ENCODE data around the gene RNFT1.
A peak's percentile ranks its signal among the peaks of the same experiment; 100 is the strongest.
"Not testable (repeated sequence)": the region's sequence is repeated elsewhere in the genome, so short reads cannot be mapped to it uniquely, and the experiment has no call there.

Gene RNFT1

GRCh38 chr17:59963738-59964481, 630 bp downstream of the RNFT1 start:
- TF ChIP-seq, protein P1, sequence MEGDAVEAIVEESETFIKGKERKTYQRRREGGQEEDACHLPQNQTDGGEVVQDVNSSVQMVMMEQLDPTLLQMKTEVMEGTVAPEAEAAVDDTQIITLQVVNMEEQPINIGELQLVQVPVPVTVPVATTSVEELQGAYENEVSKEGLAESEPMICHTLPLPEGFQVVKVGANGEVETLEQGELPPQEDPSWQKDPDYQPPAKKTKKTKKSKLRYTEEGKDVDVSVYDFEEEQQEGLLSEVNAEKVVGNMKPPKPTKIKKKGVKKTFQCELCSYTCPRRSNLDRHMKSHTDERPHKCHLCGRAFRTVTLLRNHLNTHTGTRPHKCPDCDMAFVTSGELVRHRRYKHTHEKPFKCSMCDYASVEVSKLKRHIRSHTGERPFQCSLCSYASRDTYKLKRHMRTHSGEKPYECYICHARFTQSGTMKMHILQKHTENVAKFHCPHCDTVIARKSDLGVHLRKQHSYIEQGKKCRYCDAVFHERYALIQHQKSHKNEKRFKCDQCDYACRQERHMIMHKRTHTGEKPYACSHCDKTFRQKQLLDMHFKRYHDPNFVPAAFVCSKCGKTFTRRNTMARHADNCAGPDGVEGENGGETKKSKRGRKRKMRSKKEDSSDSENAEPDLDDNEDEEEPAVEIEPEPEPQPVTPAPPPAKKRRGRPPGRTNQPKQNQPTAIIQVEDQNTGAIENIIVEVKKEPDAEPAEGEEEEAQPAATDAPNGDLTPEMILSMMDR (IDR thresholded peaks at IDR 0.05; ENCODE audit: borderline replicate concordance, control extremely low read depth, extremely low read depth, insufficient read depth, missing control alignments): no peak
- DNase-seq (ENCODE audit: low spot score): peak; percentile 58
- in situ Hi-C loops (cut with MboI; ENCODE audit: low sequenced_read_pairs, unreplicated experiment): no loop called here

GRCh38 chr17:59962739-59963318, 1.7 kb downstream of the RNFT1 start:
- in situ Hi-C loops (cut with MboI; ENCODE audit: low sequenced_read_pairs, unreplicated experiment): no loop called here

GRCh38 chr17:59959574-59959973, 5.0 kb downstream of the RNFT1 start:
- DNase-seq (ENCODE audit: low spot score); in situ Hi-C loops (cut with MboI; ENCODE audit: low sequenced_read_pairs, unreplicated experiment): not testable (repeated sequence)

More at GRCh38 chr17:59962739-59963318, 1.7 kb downstream of the RNFT1 start:
- no peak for DNase-seq (ENCODE audit: low spot score)
- TF ChIP-seq, protein P1 (IDR thresholded peaks at IDR 0.05; ENCODE audit: borderline replicate concordance, control extremely low read depth, extremely low read depth, insufficient read depth, missing control alignments): no peak

GRCh38 chr17:59954856-59955255, 9.7 kb downstream of the RNFT1 start:
- no peak for DNase-seq (ENCODE audit: low spot score)
- in situ Hi-C loops (cut with MboI; ENCODE audit: low sequenced_read_pairs, unreplicated experiment): no loop called here
- TF ChIP-seq, protein P1 (IDR thresholded peaks at IDR 0.05; ENCODE audit: borderline replicate concordance, control extremely low read depth, extremely low read depth, insufficient read depth, missing control alignments): no peak

- no peak for DNase-seq (ENCODE audit: low spot score)
- TF ChIP-seq, protein P1 (IDR thresholded peaks at IDR 0.05; ENCODE audit: borderline replicate concordance, control extremely low read depth, extremely low read depth, insufficient read depth, missing control alignments): no peak
- in situ Hi-C loops (cut with MboI; ENCODE audit: low sequenced_read_pairs, unreplicated experiment): no loop called here
Measured at GRCh38 chr17:59950049-59950448, 14.5 kb downstream of the RNFT1 start.

GRCh38 chr17:59947310-59947709, 17.2 kb downstream of the RNFT1 start:
- in situ Hi-C loops (cut with MboI; ENCODE audit: low sequenced_read_pairs, unreplicated experiment); DNase-seq (ENCODE audit: low spot score): not testable (repeated sequence)

DNA sequence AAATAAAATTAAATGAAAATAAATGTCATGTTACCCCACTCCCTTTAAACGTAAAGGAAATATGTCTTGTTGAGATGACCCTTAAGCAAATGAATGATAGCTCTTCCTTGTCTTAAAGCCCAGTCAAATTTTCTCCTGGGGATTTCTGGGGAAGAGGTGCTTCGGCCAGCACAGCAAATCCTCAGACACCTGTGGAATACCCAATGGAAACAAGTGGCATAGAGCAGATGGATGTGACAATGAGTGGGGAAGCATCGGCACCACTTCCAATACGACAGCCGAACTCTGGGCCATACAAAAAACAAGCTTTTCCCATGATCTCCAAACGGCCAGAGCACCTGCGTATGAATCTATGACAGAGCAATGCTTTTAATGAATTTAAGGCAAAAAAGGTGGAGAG, 18.1 kb downstream of the RNFT1 start:
- DNase-seq (ENCODE audit: low spot score): not testable (repeated sequence)

GRCh38 chr17:59941131-59941530, 23.4 kb downstream of the RNFT1 start:
- in situ Hi-C loops (cut with MboI; ENCODE audit: low sequenced_read_pairs, unreplicated experiment): no loop called here
- TF ChIP-seq, protein P1 (IDR thresholded peaks at IDR 0.05; ENCODE audit: borderline replicate concordance, control extremely low read depth, extremely low read depth, insufficient read depth, missing control alignments): no peak
- DNase-seq (ENCODE audit: low spot score): no peak

More for the DNA sequence above, 18.1 kb downstream of the RNFT1 start:
- in situ Hi-C loops (cut with MboI; ENCODE audit: low sequenced_read_pairs, unreplicated experiment): not testable (repeated sequence)

GRCh38 chr17:59940697-59941096, 23.8 kb downstream of the RNFT1 start:
- DNase-seq (ENCODE audit: low spot score); in situ Hi-C loops (cut with MboI; ENCODE audit: low sequenced_read_pairs, unreplicated experiment): not testable (repeated sequence)

DNA sequence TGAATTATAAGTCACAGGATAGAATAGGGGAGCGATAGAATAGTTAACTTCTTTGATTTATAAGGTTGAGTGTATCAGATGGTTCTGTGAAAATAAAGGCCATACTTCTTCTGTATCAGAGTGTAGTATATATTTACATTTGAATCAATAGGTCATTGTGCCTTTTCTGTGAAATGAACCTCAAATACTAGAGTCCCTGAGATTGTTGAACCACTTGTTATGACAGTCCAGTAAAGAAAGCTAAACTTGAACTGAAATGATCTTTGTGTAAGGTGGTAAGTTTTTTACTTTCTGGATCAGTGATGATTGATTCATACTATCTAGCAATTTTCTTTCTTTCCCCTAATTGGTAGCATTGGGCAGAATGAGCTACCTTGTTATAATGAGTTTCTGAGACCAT, 31.2 kb downstream of the RNFT1 start:
- in situ Hi-C loops (cut with MboI; ENCODE audit: low sequenced_read_pairs, unreplicated experiment); DNase-seq (ENCODE audit: low spot score): not testable (repeated sequence)

DNA sequence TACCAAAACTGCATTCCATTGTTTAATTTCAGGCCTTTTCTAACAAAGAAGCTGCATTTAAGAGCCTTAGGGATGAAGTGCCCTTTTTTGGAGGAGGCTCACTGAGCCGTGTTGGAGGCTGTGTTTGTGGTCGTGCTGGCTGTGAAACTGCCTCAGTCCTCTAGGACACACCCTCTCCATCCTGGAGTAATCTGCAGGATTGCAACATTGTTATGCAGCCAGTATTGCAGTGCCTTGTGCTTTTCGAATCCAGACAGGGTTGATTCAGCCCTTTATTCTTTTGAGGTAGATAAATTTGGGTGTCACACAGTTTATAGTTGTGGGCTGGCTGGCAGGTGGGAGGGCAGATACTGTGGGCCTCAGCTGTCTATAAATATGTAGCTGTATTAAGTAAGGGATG, 33.8 kb downstream of the RNFT1 start:
- DNase-seq (ENCODE audit: low spot score); in situ Hi-C loops (cut with MboI; ENCODE audit: low sequenced_read_pairs, unreplicated experiment): not testable (repeated sequence)

- in situ Hi-C loops (cut with MboI; ENCODE audit: low sequenced_read_pairs, unreplicated experiment); DNase-seq (ENCODE audit: low spot score): not testable (repeated sequence)
Measured at GRCh38 chr17:59930121-59930520, 34.4 kb downstream of the RNFT1 start.

Data from GM13976 (cell line).